PC-9 (cell line): Measurements from ENCODE around the gene AGRN. TPM values are rescaled to one million over a fixed set of nuclear protein-coding genes. Genes with fewer than 3 reads are reported as not detected.

ENCODE experiments used
- BruUV-seq: library from RNA; stranded (reverse); fragments of 400-500 nt; replicated peaks from 2 replicates; lab custom pipeline; 2021; lab: Mats Ljungman, UMichigan
- CTCF ChIA-PET: fragments of 300-600 bp; sonication (Branson Sonifier 250); formaldehyde crosslinking; loops from one replicate; lab custom pipeline; 2022; ENCODE audit warnings: antibody characterized with exemption; lab: Charles Lee
- POLR2A ChIA-PET: fragments of 300-600 bp; sonication (Branson Sonifier 250); formaldehyde crosslinking; loops from one replicate; lab custom pipeline; 2022; ENCODE audit warnings: antibody characterized with exemption; ENCODE audit not compliant: unreplicated experiment; lab: Charles Lee
- DNase-seq, 2 experiments: peaks; one replicate each; pipeline versions ENCODE4 v3.0.0 to v3.0.0-alpha.2; 2015 to 2022; ENCODE audit warnings: mixed read lengths in 1 of 2
- H2AFZ ChIP-seq: fragments of 200-600 bp; sonication (generic); 2 replicates; pipeline ENCODE4 v1.8.1; 2017; ENCODE audit warnings: antibody characterized with exemption
- H3F3A ChIP-seq: fragments of 200-600 bp; sonication (generic); 2 replicates; pipeline ENCODE4 v1.8.1; 2017; ENCODE audit warnings: antibody characterized with exemption, mild to moderate bottlenecking, low read depth; ENCODE audit not compliant: insufficient read depth
- H3K27ac ChIP-seq: fragments of 200-600 bp; sonication (generic); 2 replicates; pipeline ENCODE4 v1.6.1; 2016; ENCODE audit warnings: mixed run types
- H3K27me3 ChIP-seq: fragments of 200-600 bp; sonication (generic); 2 replicates; pipeline ENCODE4 v1.6.1; 2016; ENCODE audit warnings: low read depth, mixed run types; ENCODE audit not compliant: insufficient read depth
- H3K36me3 ChIP-seq: fragments of 200-600 bp; sonication (generic); 2 replicates; pipeline ENCODE4 v1.6.1; 2016; ENCODE audit warnings: low read depth, mixed run types
- H3K4me1 ChIP-seq: fragments of 200-600 bp; sonication (generic); replicated peaks from 2 replicates; pipeline ENCODE4 v1.6.1; 2016; ENCODE audit warnings: mixed run types; ENCODE audit not compliant: insufficient read depth
- H3K4me2 ChIP-seq: fragments of 200-600 bp; sonication (generic); 2 replicates; pipeline ENCODE4 v1.6.1; 2017; ENCODE audit warnings: mixed run types
- H3K4me3 ChIP-seq: fragments of 200-600 bp; sonication (generic); 2 replicates; pipeline ENCODE4 v1.6.1; 2016; ENCODE audit warnings: mixed run types
- H3K79me2 ChIP-seq: fragments of 200-600 bp; sonication (generic); 2 replicates; pipeline ENCODE4 v1.6.1; 2017; ENCODE audit warnings: low read depth, mixed run types
- H3K9me2 ChIP-seq: fragments of 200-600 bp; sonication (generic); 2 replicates; pipeline ENCODE4 v1.8.1; 2017; ENCODE audit warnings: mild to moderate bottlenecking; ENCODE audit not compliant: insufficient read depth
- H3K9me3 ChIP-seq: fragments of 200-600 bp; sonication (generic); 2 replicates; pipeline ENCODE4 v1.8.1; 2016; ENCODE audit warnings: low read depth; ENCODE audit not compliant: insufficient read depth
- H4K20me1 ChIP-seq: fragments of 200-600 bp; sonication (generic); 2 replicates; pipeline ENCODE4 v1.8.1; 2017; ENCODE audit not compliant: insufficient read depth
- CTCF ChIP-seq: fragments of 200-600 bp; sonication (generic); conservative IDR thresholded peaks from 2 replicates; pipeline ENCODE4 v1.6.1; 2017; ENCODE audit warnings: mixed run types, antibody characterized with exemption, mild to moderate bottlenecking, moderate library complexity
- EZH2 ChIP-seq: fragments of 200-600 bp; sonication (generic); IDR thresholded peaks from 2 replicates; pipeline ENCODE4 v1.8.0; 2017; ENCODE audit warnings: antibody characterized with exemption, low read depth
- intact Hi-C: fragments of 100-400 bp; cut with micrococcal nuclease; formaldehyde crosslinking; loops from one replicate; pipeline ENCODE4 v1.10.0; 2022; ENCODE audit not compliant: unreplicated experiment
- total RNA-seq: library from RNA; stranded (reverse); gene quantifications from 2 replicates; pipeline ENCODE4 v1.2.3, GENCODE V29; 2021

Gene AGRN
- total RNA-seq, 1 experiment from 2014 or later: 278 TPM

DNA sequence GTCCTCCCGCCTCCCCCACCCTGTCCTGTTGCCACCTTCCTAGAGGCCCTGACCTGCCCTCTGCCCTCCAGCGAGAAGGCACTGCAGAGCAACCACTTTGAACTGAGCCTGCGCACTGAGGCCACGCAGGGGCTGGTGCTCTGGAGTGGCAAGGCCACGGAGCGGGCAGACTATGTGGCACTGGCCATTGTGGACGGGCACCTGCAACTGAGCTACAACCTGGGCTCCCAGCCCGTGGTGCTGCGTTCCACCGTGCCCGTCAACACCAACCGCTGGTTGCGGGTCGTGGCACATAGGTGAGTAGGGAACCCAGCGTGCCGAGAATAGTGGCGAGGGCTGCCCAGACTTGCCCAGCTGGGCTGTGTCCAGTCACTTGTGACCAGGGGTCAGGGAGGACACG, 33.8 kb downstream of the AGRN start:
- H3K9me2 ChIP-seq: no peaks in the 10 kb centered on the region
- no TSS peak for BruUV-seq
- no peaks in the 10 kb centered on the region for H3K27me3 ChIP-seq
- H3F3A ChIP-seq: peaks cover 26% of the 10 kb centered on the region; the same call in 1 of the 2 replicates
- H3K4me1 ChIP-seq: peaks cover 8% of the 10 kb centered on the region; the same call in 1 of the 2 replicates
- ChIA-PET CTCF (no interaction called here), POLR2A (no interaction called here)
- no peaks in the 10 kb centered on the region; the same call in 1 of the 2 replicates for H4K20me1 ChIP-seq
- no peaks in the 10 kb centered on the region for H3K79me2 ChIP-seq
- no peak for DNase-seq
- H3K9me3 ChIP-seq: no peaks in the 10 kb centered on the region
- TF ChIP-seq EZH2 (no peak), CTCF (no peak)
- no peak overlapping the region for H3K27ac ChIP-seq
- H3K36me3 ChIP-seq: no peaks in the 10 kb centered on the region
- H3K4me2 ChIP-seq: no peak overlapping the region
- intact Hi-C loops: no loop called here
- H3K4me3 ChIP-seq: no peak overlapping the region
- H2AFZ ChIP-seq: no peak overlapping the region

DNA sequence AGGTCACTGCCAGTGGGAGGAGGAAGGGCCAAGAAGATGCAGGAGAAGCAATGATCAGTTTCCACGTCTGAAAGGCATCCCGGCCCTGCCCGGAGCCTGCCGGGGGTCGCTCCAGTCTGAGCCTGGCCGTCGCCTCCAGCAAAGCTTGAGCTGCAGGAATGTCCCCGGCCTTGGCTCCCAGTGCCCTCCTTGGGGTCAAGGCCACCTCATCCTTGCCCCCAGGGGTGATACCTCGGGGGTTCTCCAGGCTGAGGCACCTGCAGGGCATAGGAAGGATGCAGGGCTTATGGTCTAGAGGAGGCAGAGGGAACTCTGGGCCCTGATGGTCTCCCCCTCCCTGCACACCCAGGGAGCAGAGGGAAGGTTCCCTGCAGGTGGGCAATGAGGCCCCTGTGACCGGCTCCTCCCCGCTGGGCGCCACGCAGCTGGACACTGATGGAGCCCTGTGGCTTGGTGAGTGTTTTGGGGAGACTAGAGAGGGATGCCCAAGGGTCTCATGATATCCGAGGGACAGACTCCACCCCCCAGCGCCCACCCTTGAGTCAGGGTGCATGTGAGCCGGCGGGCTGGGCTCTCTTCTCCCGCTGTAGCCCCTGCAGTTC, 34.3 kb downstream of the AGRN start:
- no TSS peak for BruUV-seq
- POLR2A ChIA-PET: no interaction called here

DNA sequence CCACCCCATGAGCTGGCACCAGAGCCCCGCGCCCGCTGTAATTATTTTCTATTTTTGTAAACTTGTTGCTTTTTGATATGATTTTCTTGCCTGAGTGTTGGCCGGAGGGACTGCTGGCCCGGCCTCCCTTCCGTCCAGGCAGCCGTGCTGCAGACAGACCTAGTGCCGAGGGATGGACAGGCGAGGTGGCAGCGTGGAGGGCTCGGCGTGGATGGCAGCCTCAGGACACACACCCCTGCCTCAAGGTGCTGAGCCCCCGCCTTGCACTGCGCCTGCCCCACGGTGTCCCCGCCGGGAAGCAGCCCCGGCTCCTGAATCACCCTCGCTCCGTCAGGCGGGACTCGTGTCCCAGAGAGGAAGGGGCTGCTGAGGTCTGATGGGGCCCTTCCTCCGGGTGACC, 35.1 kb downstream of the AGRN start:
- H3K4me3 ChIP-seq: no peak overlapping the region
- ChIA-PET CTCF (no interaction called here), POLR2A (no interaction called here)
- peaks cover 26% of the 10 kb centered on the region; the same call in 1 of the 2 replicates for H3F3A ChIP-seq
- no peak for TF ChIP-seq EZH2
- H3K27ac ChIP-seq: no peak overlapping the region
- no peak for DNase-seq
- no TSS peak for BruUV-seq
- no peaks in the 10 kb centered on the region for H3K36me3 ChIP-seq
- no peaks in the 10 kb centered on the region; the same call in 1 of the 2 replicates for H4K20me1 ChIP-seq
- H3K27me3 ChIP-seq: no peaks in the 10 kb centered on the region
- H3K4me1 ChIP-seq: peaks cover 13% of the 10 kb centered on the region
- intact Hi-C loops: no loop called here
- H3K9me3 ChIP-seq: no peaks in the 10 kb centered on the region
- H3K79me2 ChIP-seq: no peaks in the 10 kb centered on the region
- H3K4me2 ChIP-seq: no peak overlapping the region
- no peaks in the 10 kb centered on the region for H3K9me2 ChIP-seq
- no peak overlapping the region for H2AFZ ChIP-seq

More for the DNA sequence above, 34.3 kb downstream of the AGRN start:
- Histone ChIP-seq H3K79me2 (no peaks in the 10 kb centered on the region), H3K4me3 (no peak overlapping the region), H3K27me3 (no peaks in the 10 kb centered on the region), H2AFZ (no peak overlapping the region), H3K27ac (no peak overlapping the region), H3K9me3 (no peaks in the 10 kb centered on the region), H3F3A (peaks cover 26% of the 10 kb centered on the region; the same call in 1 of the 2 replicates), H3K4me1 (peaks cover 12% of the 10 kb centered on the region; the same call in 1 of the 2 replicates), H4K20me1 (no peaks in the 10 kb centered on the region; the same call in 1 of the 2 replicates), H3K4me2 (no peak overlapping the region), H3K36me3 (no peaks in the 10 kb centered on the region), H3K9me2 (no peaks in the 10 kb centered on the region)
- CTCF ChIA-PET: no interaction called here
- intact Hi-C loops: no loop called here
- TF ChIP-seq EZH2: no peak
- TF ChIP-seq CTCF: no peak
- no peak for DNase-seq
